GM18861 (cell line): ENCODE data around the gene SLC5A9.

ENCODE experiments used
- ATAC-seq: cut with Tn5 transposase; IDR thresholded peaks from one replicate; pipeline ENCODE4 v1.9.1; 2021; ENCODE audit not compliant: unreplicated experiment

Gene SLC5A9

GRCh38 chr1:48222501-48223242 lies at the start of gene SLC5A9:
TSS of gene SLC5A9 (plus strand) at chr1:48222716. CDS start at chr1:48222737, 21 bp downstream.
- ATAC-seq, result no peak

- ATAC-seq, result no peak
These were observed 47.4 kb upstream of the SLC5A9 start for GRCh38 chr1:48175116-48175515.

GRCh38 chr1:48177257-48177656 lies 45.3 kb upstream of the SLC5A9 start:
- no peak for ATAC-seq

GRCh38 chr1:48181669-48182367 lies 40.7 kb upstream of the SLC5A9 start:
- ATAC-seq, result no peak

- no peak for ATAC-seq
These were observed 40.1 kb upstream of the SLC5A9 start for GRCh38 chr1:48182439-48182838.

GRCh38 chr1:48186306-48186839 lies 36.1 kb upstream of the SLC5A9 start:
- ATAC-seq, result no peak

GRCh38 chr1:48187969-48188563 lies 34.5 kb upstream of the SLC5A9 start:
- ATAC-seq, result no peak

GRCh38 chr1:48190881-48191280 lies 31.6 kb upstream of the SLC5A9 start:
- no peak for ATAC-seq

- no peak for ATAC-seq
These were observed 27.7 kb upstream of the SLC5A9 start for GRCh38 chr1:48194801-48195200.

GRCh38 chr1:48196237-48196636 lies 26.3 kb upstream of the SLC5A9 start:
- ATAC-seq, result no peak

GRCh38 chr1:48198970-48199369 lies 23.5 kb upstream of the SLC5A9 start:
- ATAC-seq, result no peak

- no peak for ATAC-seq
These were observed 22.2 kb upstream of the SLC5A9 start for GRCh38 chr1:48200166-48200900.

GRCh38 chr1:48202030-48202752 lies 20.3 kb upstream of the SLC5A9 start:
- no peak for ATAC-seq

- no peak for ATAC-seq
These were observed 19.1 kb upstream of the SLC5A9 start for GRCh38 chr1:48203287-48203900.

- no peak for ATAC-seq
These were observed 17.0 kb upstream of the SLC5A9 start for GRCh38 chr1:48205522-48205921.

- ATAC-seq, result no peak
These were observed 16.1 kb upstream of the SLC5A9 start for GRCh38 chr1:48206371-48206770.

- ATAC-seq, result no peak
These were observed 15.4 kb upstream of the SLC5A9 start for GRCh38 chr1:48207131-48207530.

- ATAC-seq, result no peak
These were observed 14.9 kb upstream of the SLC5A9 start for GRCh38 chr1:48207536-48208075.

GRCh38 chr1:48208251-48208650 lies 14.3 kb upstream of the SLC5A9 start:
- ATAC-seq, result no peak

- ATAC-seq, result no peak
These were observed 13.9 kb upstream of the SLC5A9 start for GRCh38 chr1:48208652-48209051.
